IMR-90 (cell line): ENCODE measurements around the gene B3GAT1. TPM values are rescaled to one million over a fixed set of nuclear protein-coding genes. Genes with fewer than 3 reads are reported as not detected.

Source experiments
- ATAC-seq: fragments of 200-7000 bp; cut with Tn5 transposase; 2 replicates; pipeline ENCODE4 v1.9.1; 2020; ENCODE audit warnings: low read depth, mild to moderate bottlenecking, moderate library complexity
- BruUV-seq: library from RNA; stranded (reverse); fragments of 400-500 nt; replicated peaks from 2 replicates; lab custom pipeline; 2021; lab: Mats Ljungman, UMichigan
- CTCF ChIA-PET: fragments of 300-600 bp; formaldehyde crosslinking; extraction: SDS; loops from one replicate; lab custom pipeline; 2021; ENCODE audit warnings: antibody characterized with exemption; lab: Yijun Ruan, JAX
- POLR2A ChIA-PET: fragments of 300-600 bp; sonication (Branson Sonifier 250); formaldehyde crosslinking; loops from one replicate; lab custom pipeline; 2022; ENCODE audit warnings: antibody characterized with exemption; ENCODE audit not compliant: unreplicated experiment; lab: Charles Lee
- DNase-seq: peaks from one replicate; pipeline ENCODE4 v3.0.0; 2013
- H2AFZ ChIP-seq: replicated peaks from 2 replicates; pipeline ENCODE3; 2013; ENCODE audit warnings: low read length, mild to moderate bottlenecking; ENCODE audit not compliant: poor library complexity
- H2AK5ac ChIP-seq: 2 replicates; pipeline ENCODE4 v1.6.1; 2013; ENCODE audit warnings: low read depth, low read length, inconsistent platforms
- H2AK9ac ChIP-seq: replicated peaks from 2 replicates; pipeline ENCODE3; 2013; ENCODE audit warnings: mild to moderate bottlenecking, low read depth, low read length, moderate library complexity; ENCODE audit not compliant: poor library complexity
- H2BK120ac ChIP-seq: 2 replicates; pipeline ENCODE4 v1.6.1; 2013; ENCODE audit warnings: low read depth, low read length, inconsistent platforms
- H2BK15ac ChIP-seq: 3 replicates; pipeline ENCODE4 v1.6.1; 2013; ENCODE audit warnings: low read depth, low read length, inconsistent platforms
- H2BK20ac ChIP-seq: 2 replicates; pipeline ENCODE4 v1.6.1; 2013; ENCODE audit warnings: low read depth, mild to moderate bottlenecking, inconsistent platforms, low read length, moderate library complexity
- H2BK5ac ChIP-seq: 2 replicates; pipeline ENCODE4 v1.6.1; 2013; ENCODE audit warnings: mild to moderate bottlenecking, low read depth, low read length, inconsistent platforms; ENCODE audit not compliant: poor library complexity, severe bottlenecking
- H3K14ac ChIP-seq: replicated peaks from 2 replicates; pipeline ENCODE4 v1.6.1; 2013; ENCODE audit warnings: low read depth, low read length, inconsistent platforms
- H3K18ac ChIP-seq: 2 replicates; pipeline ENCODE4 v1.6.1; 2013; ENCODE audit warnings: low read depth, low read length, control low read depth
- H3K23ac ChIP-seq: 2 replicates; pipeline ENCODE4 v1.6.1; 2013; ENCODE audit warnings: low read depth, low read length, inconsistent platforms
- H3K27ac ChIP-seq: 2 replicates; pipeline ENCODE4 v1.5.1; 2013; ENCODE audit warnings: mild to moderate bottlenecking, control low read depth, low read length; ENCODE audit not compliant: insufficient read depth
- H3K27me3 ChIP-seq: 2 replicates; pipeline ENCODE4 v1.6.1; 2013; ENCODE audit warnings: low read length; ENCODE audit not compliant: control insufficient read depth, insufficient read depth
- H3K36me3 ChIP-seq: 2 replicates; pipeline ENCODE4 v1.6.1; 2013; ENCODE audit warnings: low read length, mixed read lengths; ENCODE audit not compliant: control insufficient read depth, insufficient read depth
- H3K4ac ChIP-seq: 2 replicates; pipeline ENCODE4 v1.6.1; 2013; ENCODE audit warnings: low read depth, low read length, inconsistent platforms
- H3K4me1 ChIP-seq: 2 replicates; pipeline ENCODE4 v1.6.1; 2013; ENCODE audit warnings: low read length, mixed read lengths; ENCODE audit not compliant: control insufficient read depth, insufficient read depth
- H3K4me2 ChIP-seq: 2 replicates; pipeline ENCODE4 v1.6.1; 2013; ENCODE audit warnings: low read depth, mild to moderate bottlenecking, control low read depth, low read length, moderate library complexity
- H3K4me3 ChIP-seq: 2 replicates; pipeline ENCODE4 v1.5.1; 2013; ENCODE audit warnings: low read depth, mild to moderate bottlenecking, control low read depth, low read length, moderate library complexity; ENCODE audit not compliant: insufficient read depth
- H3K56ac ChIP-seq: 2 replicates; pipeline ENCODE4 v1.6.1; 2013; ENCODE audit warnings: low read length, inconsistent platforms; ENCODE audit not compliant: insufficient read depth; ENCODE audit errors: extremely low read depth
- H3K79me1 ChIP-seq, 2 experiments: 2 replicates each; pipeline ENCODE4 v1.6.1; 2013; ENCODE audit warnings: low read length in 2 of 2, inconsistent platforms in 1 of 2, low read depth in 1 of 2
- H3K9ac ChIP-seq: 2 replicates; pipeline ENCODE4 v1.6.1; 2013; ENCODE audit warnings: low read depth, low read length, control low read depth
- H3K9me1 ChIP-seq: 2 replicates; pipeline ENCODE4 v1.6.1; 2013; ENCODE audit warnings: low read length, inconsistent platforms; ENCODE audit not compliant: insufficient read depth
- H3K9me3 ChIP-seq: 2 replicates; pipeline ENCODE4 v1.6.1; 2013; ENCODE audit warnings: low read length; ENCODE audit not compliant: control insufficient read depth, insufficient read depth
- H4K20me1 ChIP-seq: 2 replicates; pipeline ENCODE4 v1.6.1; 2013; ENCODE audit warnings: low read length, inconsistent platforms; ENCODE audit not compliant: insufficient read depth
- H4K5ac ChIP-seq: 2 replicates; pipeline ENCODE4 v1.6.1; 2013; ENCODE audit warnings: mild to moderate bottlenecking, low read depth, low read length, control low read depth
- H4K8ac ChIP-seq, 2 experiments: 2 replicates each; pipeline ENCODE4 v1.6.1; 2013; ENCODE audit warnings: low read depth in 2 of 2, low read length in 2 of 2, control low read depth in 1 of 2, inconsistent platforms in 1 of 2
- H4K91ac ChIP-seq: 2 replicates; pipeline ENCODE4 v1.6.1; 2013; ENCODE audit warnings: low read depth, low read length, inconsistent platforms; ENCODE audit not compliant: insufficient read depth
- BHLHE40 ChIP-seq: fragments of 150-350 bp; IDR thresholded peaks from 2 replicates; pipeline ENCODE4 v1.6.1; 2016; ENCODE audit warnings: mild to moderate bottlenecking, low read depth, low read length
- CEBPB ChIP-seq: IDR thresholded peaks from 2 replicates; pipeline ENCODE4 v1.6.1; 2012; ENCODE audit warnings: low read depth, low read length, improper control_type of control experiment
- CHD1 ChIP-seq: IDR thresholded peaks from 2 replicates; pipeline ENCODE4 v1.6.1; 2012; ENCODE audit warnings: low read depth, low read length, improper control_type of control experiment
- CTCF ChIP-seq: conservative IDR thresholded peaks from 2 replicates; pipeline ENCODE4 v1.5.1; 2012; ENCODE audit warnings: mild to moderate bottlenecking, low read depth, low read length, improper control_type of control experiment
- FOS ChIP-seq: fragments of 150-350 bp; IDR thresholded peaks from 2 replicates; pipeline ENCODE4 v1.6.1; 2016; ENCODE audit warnings: low read depth, low read length
- MXI1 ChIP-seq: IDR thresholded peaks from 2 replicates; pipeline ENCODE4 v1.6.1; 2012; ENCODE audit warnings: low read depth, mild to moderate bottlenecking, low read length, moderate library complexity, borderline replicate concordance
- NFE2L2 ChIP-seq: fragments of 150-350 bp; IDR thresholded peaks from 2 replicates; pipeline ENCODE4 v1.6.1; 2016; ENCODE audit warnings: low read depth, mild to moderate bottlenecking, low read length
- RCOR1 ChIP-seq: IDR thresholded peaks from 2 replicates; pipeline ENCODE4 v1.6.1; 2012; ENCODE audit warnings: mild to moderate bottlenecking, low read length, improper control_type of control experiment; ENCODE audit not compliant: insufficient replicate concordance
- RFX5 ChIP-seq: IDR thresholded peaks from 2 replicates; pipeline ENCODE4 v1.8.0; 2012; ENCODE audit warnings: low read depth, mild to moderate bottlenecking, low read length, moderate library complexity
- SMC3 ChIP-seq: fragments of 150-350 bp; IDR thresholded peaks from 2 replicates; pipeline ENCODE4 v1.6.1; 2016; ENCODE audit warnings: low read depth, mild to moderate bottlenecking, antibody characterized with exemption, low read length, moderate library complexity
- WGBS, 2 experiments: methylation state at CpG; one replicate each; pipeline versions ENCODE4 v1.1.5 to v1.1.7; 2013; ENCODE audit warnings: missing lambda C conversion rate in 2 of 2; ENCODE audit not compliant: insufficient read length in 1 of 2; ENCODE audit errors: extremely low coverage in 2 of 2; 5-methylcytosine and 5-hydroxymethylcytosine counted together
- dilution Hi-C: fragments of 300-500 bp; cut with HindIII; formaldehyde crosslinking; loops from one replicate; pipeline ENCODE4 v1.14.3; 2018; ENCODE audit warnings: low sequenced_read_pairs; ENCODE audit not compliant: unreplicated experiment
- in situ Hi-C: fragments of 300-500 bp; cut with MboI; formaldehyde crosslinking; loops from 3 replicates; pipeline ENCODE4 v1.14.3; 2019; ENCODE audit warnings: low sequenced_read_pairs, inconsistent platforms, mixed read lengths
- intact Hi-C: fragments of 100-400 bp; cut with micrococcal nuclease; formaldehyde crosslinking; loops from 2 replicates; pipeline ENCODE4 v1.10.0; 2022
- polyA plus RNA-seq, 3 experiments: library from polyadenylated mRNA; depleted of rRNA; stranded (reverse); fragments of >200 nt; gene quantifications; 2 replicates each; pipeline ENCODE4 v1.2.3, GENCODE V29; 2012; ENCODE audit warnings: low replicate concordance in 1 of 3
- total RNA-seq: library from RNA; depleted of rRNA; stranded (reverse); fragments of >200 nt; gene quantifications from 2 replicates; pipeline ENCODE4 v1.2.3, GENCODE V29; 2012

Gene B3GAT1
- total and polyA plus RNA-seq, 2 of the 4 experiments (the other 2 are of a cell fraction) = not detected

DNA sequence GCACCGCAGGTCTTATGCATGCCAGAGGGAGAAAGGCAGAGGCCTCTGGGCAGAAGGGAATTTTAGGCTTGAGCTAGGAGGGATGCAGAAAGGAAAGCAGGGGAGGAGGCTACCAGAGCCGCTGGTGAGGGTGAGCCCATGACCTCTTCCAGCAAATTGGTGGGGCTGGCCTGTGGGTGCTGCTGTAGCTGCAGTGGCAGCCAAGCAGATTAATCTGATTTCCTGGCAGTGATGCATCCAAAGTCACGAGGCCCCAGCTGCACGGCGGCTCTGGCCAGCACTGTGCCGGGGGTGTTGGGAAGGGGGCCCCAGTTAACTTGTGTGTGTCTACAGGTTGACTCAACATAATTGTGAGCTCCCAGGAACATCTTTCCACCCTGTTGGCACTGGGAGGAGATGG is 41.4 kb upstream of the B3GAT1 start:
- Histone ChIP-seq H3K4me2 (no peak overlapping the region), H2BK15ac (no peak overlapping the region), H2AK5ac (no peak overlapping the region), H2BK120ac (no peak overlapping the region), H4K8ac (no peak overlapping the region), H2BK20ac (no peak overlapping the region), H3K4ac (no peak overlapping the region), H3K56ac (no peak overlapping the region), H3K14ac (no peak overlapping the region), H3K36me3 (no peaks in the 10 kb centered on the region), H3K79me1 (no peaks in the 10 kb centered on the region), H2BK5ac (no peak overlapping the region), H3K4me3 (no peak overlapping the region), H4K20me1 (no peaks in the 10 kb centered on the region), H2AFZ (no peak overlapping the region), H3K18ac (no peak overlapping the region), H2AK9ac (no peak overlapping the region), H4K91ac (no peak overlapping the region), H3K23ac (no peak overlapping the region), H3K9me3 (peaks cover 41% of the 10 kb centered on the region), H4K5ac (no peak overlapping the region), H3K27me3 (no peaks in the 10 kb centered on the region), H3K27ac (no peak overlapping the region), H3K9me1 (no peaks in the 10 kb centered on the region), H3K4me1 (no peaks in the 10 kb centered on the region), H3K9ac (no peak overlapping the region)
- intact Hi-C loops = no loop called here
- ChIA-PET POLR2A (no interaction called here), CTCF (no interaction called here)
- dilution Hi-C loops = no loop called here
- DNase-seq = no peak
- TF ChIP-seq SMC3 (no peak), CHD1 (no peak), FOS (no peak), BHLHE40 (no peak), NFE2L2 (no peak), CTCF (no peak), RFX5 (no peak), MXI1 (no peak), CEBPB (no peak), RCOR1 (no peak)
- ATAC-seq = no peak
- 25% methylated on average over 1 of the region's 6 CpGs; no CpG with 5 or more reads in 1 of the 2 experiments for WGBS, 2 experiments
- in situ Hi-C loops = no loop called here
- no TSS peak for BruUV-seq
